Stimulated activated CD4-positive, alpha-beta T cell treated with anti-CD3 and anti-CD28 coated beads, TNF-alpha, amount 100 ng/mL, for 1 hour (primary cell): ENCODE measurements around the gene PSME3IP1.
"Not testable (repeated sequence)": the region's sequence is repeated elsewhere in the genome, so short reads cannot be mapped to it uniquely, and the experiment has no call there.

Experiments used
- DNase-seq, 3 donors: peaks; one replicate each; pipeline ENCODE4 v3.0.0-alpha.2; 2020; ENCODE audit warnings: low read depth in 3 of 3, low spot score in 1 of 3

PSME3IP1 gene

DNA sequence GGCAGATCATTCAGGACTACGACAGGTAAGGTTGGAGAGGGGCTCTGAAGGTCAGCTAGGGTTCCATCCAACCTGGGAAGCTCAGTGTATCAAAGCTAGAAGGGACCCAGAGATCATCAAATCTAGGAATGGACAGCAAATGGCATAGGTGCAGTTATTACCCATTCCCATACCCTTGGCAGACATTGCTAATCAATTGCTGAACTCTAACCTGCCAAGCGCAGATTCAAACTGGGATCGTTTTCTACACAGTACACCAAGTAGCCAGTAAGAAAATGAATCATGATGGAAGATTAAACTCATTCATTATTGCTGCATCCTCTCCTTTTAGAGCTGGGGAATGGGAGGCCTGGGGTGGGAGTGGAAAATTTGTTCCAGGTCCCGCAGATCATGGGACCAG lies 59.9 kb downstream of the PSME3IP1 start:
- no peak for DNase-seq

DNA sequence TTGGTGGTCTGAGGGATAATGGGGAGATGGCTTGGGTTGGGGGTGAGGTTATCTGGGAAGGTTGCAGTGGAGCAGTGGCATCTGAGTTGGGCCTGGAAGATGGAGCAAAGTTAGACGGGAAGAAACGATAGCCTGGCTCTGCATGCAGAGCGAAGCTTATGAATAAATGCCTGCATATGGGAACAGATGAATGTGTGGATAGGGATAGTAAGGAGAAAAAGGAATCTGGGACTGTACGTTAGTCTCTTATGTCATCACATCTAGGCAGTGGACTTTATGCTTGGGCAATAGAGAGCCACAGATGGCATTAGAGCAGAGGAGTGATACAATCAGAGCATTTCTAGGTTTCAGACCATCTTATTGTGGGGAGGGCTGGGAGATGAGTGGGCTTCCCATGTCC lies 60.5 kb downstream of the PSME3IP1 start:
- DNase-seq = no peak

DNA sequence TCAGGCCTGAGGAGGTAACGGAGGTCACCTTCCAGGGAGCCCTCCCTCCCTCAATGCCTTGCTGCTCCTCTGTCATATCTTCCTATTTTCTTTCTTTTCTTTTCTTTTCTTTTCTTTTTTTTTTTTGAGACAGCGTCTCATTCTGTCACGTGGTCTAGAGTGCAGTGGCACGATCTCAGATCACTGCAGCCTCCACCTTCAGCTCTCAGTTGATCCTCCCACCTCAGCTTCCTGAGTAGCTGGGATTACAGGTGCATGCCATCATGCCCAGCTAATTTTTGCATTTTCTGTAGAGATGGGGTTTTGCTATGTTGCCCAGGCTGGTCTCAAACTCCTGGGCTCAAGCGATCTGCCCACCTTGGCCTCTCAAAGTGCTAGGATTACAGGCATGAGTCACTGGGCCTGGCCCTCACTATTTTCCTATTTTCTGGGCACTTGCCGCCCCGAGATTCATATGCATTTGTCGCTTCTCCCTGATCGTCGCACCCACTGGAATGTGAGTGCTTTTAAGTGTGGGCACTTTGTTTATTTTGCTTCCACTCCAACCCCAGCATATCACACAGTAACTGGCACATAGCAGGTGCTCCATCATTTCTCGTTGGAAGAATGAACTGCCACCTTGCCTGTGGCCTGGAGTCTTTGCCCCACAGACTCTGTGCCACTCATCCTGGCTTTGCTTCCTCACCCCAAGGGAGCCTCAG lies 61.7 kb downstream of the PSME3IP1 start:
- no peak for DNase-seq

GRCh38 chr16:57123216-57123973 lies 62.4 kb downstream of the PSME3IP1 start:
- DNase-seq = no peak

GRCh38 chr16:57118461-57119084 lies 67.3 kb downstream of the PSME3IP1 start:
- DNase-seq = no peak

- DNase-seq = no peak
These were observed 70.2 kb downstream of the PSME3IP1 start for GRCh38 chr16:57115514-57116182.

DNA sequence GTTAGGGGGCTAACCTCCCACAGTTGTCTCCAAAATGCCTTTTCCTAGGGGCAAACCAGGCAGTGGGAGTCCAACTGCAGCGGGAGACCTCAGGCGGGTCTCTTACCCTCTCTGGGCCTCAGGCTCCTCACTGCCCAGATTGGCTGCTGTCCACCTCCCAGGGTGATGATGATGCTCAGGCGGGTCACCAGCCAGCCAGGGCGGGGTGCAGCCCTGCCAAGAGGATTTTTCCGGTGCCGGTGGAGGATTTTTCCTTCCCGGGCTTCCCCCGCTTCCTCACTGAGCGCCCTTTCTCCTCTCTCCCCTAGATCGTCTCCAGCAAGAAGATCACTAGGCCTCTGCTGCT lies 70.7 kb downstream of the PSME3IP1 start:
- DNase-seq = no peak

DNA sequence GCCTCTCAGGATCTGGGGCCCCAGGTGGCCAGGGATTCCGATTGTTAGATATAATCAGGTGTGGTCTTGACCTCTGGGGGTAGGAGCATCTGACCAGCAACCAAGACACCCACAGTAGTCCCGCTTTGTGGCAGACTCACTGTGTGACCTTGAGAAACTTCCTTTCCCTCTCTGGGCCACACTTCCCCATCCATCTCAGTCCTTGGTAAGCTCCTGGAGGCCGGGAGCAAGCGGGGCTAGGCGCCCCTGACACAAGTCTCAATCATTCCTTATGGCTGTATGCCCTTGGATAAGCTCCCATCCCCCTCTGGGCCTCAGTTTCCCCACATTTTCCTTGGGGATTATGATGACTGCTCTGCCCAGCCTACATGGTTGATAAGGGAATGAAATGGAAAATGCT lies 72.2 kb downstream of the PSME3IP1 start:
- no peak for DNase-seq

GRCh38 chr16:57113042-57113453 lies 72.8 kb downstream of the PSME3IP1 start:
- no peak for DNase-seq

- DNase-seq = no peak
These were observed 73.3 kb downstream of the PSME3IP1 start for GRCh38 chr16:57112403-57113041.

DNA sequence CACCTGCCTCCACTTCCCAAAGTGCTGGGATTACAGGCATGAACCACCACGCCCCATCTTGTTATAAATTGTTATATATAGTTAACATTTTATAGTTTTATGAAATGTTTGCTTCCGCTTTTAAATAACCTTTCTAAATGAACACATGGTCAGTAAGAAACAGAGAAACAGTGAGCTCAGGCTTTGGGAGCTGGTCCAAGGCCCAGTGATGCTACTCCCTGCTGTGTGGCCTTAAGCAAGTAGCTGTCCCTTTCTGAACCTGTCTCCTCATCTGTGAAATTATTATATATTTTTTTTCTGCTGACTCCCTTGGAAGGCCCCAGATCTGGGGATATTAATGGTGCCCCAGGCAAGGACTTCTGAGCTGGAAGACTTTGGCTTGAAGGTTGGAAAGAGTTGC lies 74.4 kb downstream of the PSME3IP1 start:
- no peak for DNase-seq

DNA sequence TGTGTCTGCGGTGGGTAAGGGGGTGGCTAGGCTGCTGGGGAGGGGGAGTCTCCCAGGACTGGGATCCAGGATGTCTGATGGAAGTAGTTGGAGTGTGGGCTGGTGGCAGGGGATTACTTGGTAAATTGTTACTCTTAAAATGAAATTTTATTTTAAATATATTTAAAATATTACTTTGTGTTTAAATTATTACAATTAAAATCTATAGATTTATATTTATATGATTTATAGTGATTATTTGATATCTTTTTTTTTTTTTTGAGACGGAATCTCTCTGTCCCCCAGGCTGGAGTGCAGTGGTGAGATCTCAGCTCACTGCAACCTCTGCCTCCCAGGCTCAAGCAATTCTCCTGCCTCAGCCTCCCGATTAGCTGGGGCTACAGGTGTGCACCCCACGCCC lies 74.9 kb downstream of the PSME3IP1 start:
- no peak for DNase-seq

GRCh38 chr16:57109259-57110105 lies 76.4 kb downstream of the PSME3IP1 start:
- DNase-seq = not testable (repeated sequence)

GRCh38 chr16:57108432-57108831 lies 77.4 kb downstream of the PSME3IP1 start:
- DNase-seq = no peak

- no peak for DNase-seq
These were observed 78.4 kb downstream of the PSME3IP1 start for GRCh38 chr16:57107321-57107922.

- no peak for DNase-seq
These were observed 79.1 kb downstream of the PSME3IP1 start for GRCh38 chr16:57106767-57107166.

DNA sequence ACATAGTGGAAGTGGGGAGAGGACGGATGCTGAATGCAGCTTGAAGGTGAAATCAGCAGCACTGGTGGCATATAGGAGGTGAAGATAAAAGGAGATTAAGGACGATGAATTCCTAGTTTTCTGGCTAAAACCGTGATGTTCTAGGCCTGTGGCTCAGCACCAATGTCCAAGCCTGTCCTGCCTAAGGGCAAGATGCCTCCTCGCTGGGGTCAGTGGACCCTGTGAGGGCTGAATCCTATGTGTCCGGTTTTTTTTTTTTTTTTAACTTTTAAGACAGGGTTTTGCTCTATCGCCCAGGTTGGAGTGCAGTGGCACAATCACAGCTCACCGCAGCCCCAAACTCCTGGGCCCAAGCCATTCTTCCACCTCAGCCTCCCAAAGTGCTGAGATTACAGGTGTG lies 80.7 kb downstream of the PSME3IP1 start:
- no peak for DNase-seq

DNA sequence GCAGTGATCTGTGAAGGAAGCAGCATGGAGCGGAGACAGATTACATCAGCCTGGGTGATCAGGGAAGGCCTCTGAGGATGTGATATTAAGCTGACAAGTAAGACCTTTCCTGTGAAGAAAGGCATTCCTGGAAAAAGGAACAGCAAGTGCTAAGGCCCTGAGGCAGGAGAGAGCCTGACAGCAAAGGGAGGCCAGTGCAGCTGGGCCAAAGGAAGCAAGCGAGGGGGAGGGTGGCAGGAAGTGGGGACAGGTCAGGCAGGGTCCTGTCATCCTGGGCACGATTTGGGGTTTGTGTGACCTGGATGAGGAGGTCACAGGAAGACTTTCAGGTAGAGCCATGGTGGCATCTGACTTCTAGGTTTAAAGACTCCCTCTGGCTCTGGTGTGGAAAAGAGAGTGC lies 81.1 kb downstream of the PSME3IP1 start:
- no peak for DNase-seq

- DNase-seq = no peak
These were observed 82.7 kb downstream of the PSME3IP1 start for GRCh38 chr16:57102888-57103851.
